ENCODE results near the gene FOXS1. TPM values are rescaled to one million over a fixed set of nuclear protein-coding genes. Genes with fewer than 3 reads are reported as not detected.

The FOXS1 gene
- total and polyA plus RNA-seq, 10 donors = 1.4 to 5.7 (median 2.1) TPM

- peak overlapping the region in 4 of 8 donors; percentile 50 to 83 (median 63) for H3K4me3 ChIP-seq
- intact Hi-C loops (cut with DNase I; ENCODE audit: low total_unique reads) = no loop called here
- no peak for DNase-seq
Observed at GRCh38 chr20:31868853-31869672, 23.7 kb upstream of the FOXS1 start.

GRCh38 chr20:31866221-31866620 is 20.8 kb upstream of the FOXS1 start:
- Histone ChIP-seq H3K36me3 (no peaks in the 10 kb centered on the region), H3K9me3 (no peaks in the 10 kb centered on the region), H3K27me3 (replicated peaks in 1 of 7) (peaks cover 0 to 36% (median 18%) of the 10 kb centered on the region in 7 donors), H3K4me3 (no peak overlapping the region), H3K27ac (no peak overlapping the region), H3K4me1 (peaks cover 7 to 36% (median 31%) of the 10 kb centered on the region in 6 donors)
- DNase-seq = no peak
- WGBS, 5 donors = 69 to 84% (median 83%) methylated on average over 3 of the region's 3 CpGs
- no peak for TF ChIP-seq POLR2AphosphoS5 (IDR thresholded peaks at IDR 0.05)
- TF ChIP-seq CTCF (IDR thresholded peaks at IDR 0.05 in 8 of 11, conservative IDR thresholded peaks at IDR 0.05 in 3 of 11) = no peak
- no peak for TF ChIP-seq POLR2A (IDR thresholded peaks at IDR 0.05)
- intact Hi-C loops (cut with DNase I; ENCODE audit: low total_unique reads) = no loop called here

More at GRCh38 chr20:31868853-31869672, 23.7 kb upstream of the FOXS1 start:
- Histone ChIP-seq H3K27ac (no peak overlapping the region), H3K27me3 (replicated peaks in 1 of 7) (peaks cover 0 to 38% (median 18%) of the 10 kb centered on the region in 7 donors), H3K4me1 (peaks cover 5 to 29% (median 24%) of the 10 kb centered on the region in 6 donors), H3K9me3 (no peaks in the 10 kb centered on the region), H3K36me3 (no peaks in the 10 kb centered on the region)
- WGBS, 5 donors = 48 to 69% (median 66%) methylated on average over 4 to 12 of the region's 12 CpGs
- TF ChIP-seq CTCF (IDR thresholded peaks at IDR 0.05 in 8 of 11, conservative IDR thresholded peaks at IDR 0.05 in 3 of 11) = no peak
- no peak for TF ChIP-seq POLR2A (IDR thresholded peaks at IDR 0.05)
- no peak for TF ChIP-seq POLR2AphosphoS5 (IDR thresholded peaks at IDR 0.05)

GRCh38 chr20:31864521-31865400 is 19.4 kb upstream of the FOXS1 start:
- WGBS, 5 donors = 74 to 90% (median 87%) methylated on average over 9 to 12 of the region's 12 CpGs
- no peak for DNase-seq

More at GRCh38 chr20:31864521-31865400, 19.4 kb upstream of the FOXS1 start:
- TF ChIP-seq POLR2A (IDR thresholded peaks at IDR 0.05) (no peak), POLR2AphosphoS5 (IDR thresholded peaks at IDR 0.05) (no peak), CTCF (IDR thresholded peaks at IDR 0.05 in 8 of 11, conservative IDR thresholded peaks at IDR 0.05 in 3 of 11) (no peak)
- Histone ChIP-seq H3K36me3 (no peaks in the 10 kb centered on the region), H3K4me3 (no peak overlapping the region), H3K27me3 (replicated peaks in 1 of 7) (peaks cover 0 to 36% (median 20%) of the 10 kb centered on the region in 7 donors), H3K9me3 (no peaks in the 10 kb centered on the region), H3K4me1 (peaks cover 16 to 34% (median 31%) of the 10 kb centered on the region in 6 donors), H3K27ac (no peak overlapping the region)
- intact Hi-C loops (cut with DNase I; ENCODE audit: low total_unique reads) = no loop called here

All from spleen (tissue), 11 donors.